Stimulated activated naive CD8-positive, alpha-beta T cell treated with anti-CD3 and anti-CD28 coated beads, Interleukin-15, Interleukin-2, amounts not matched to agents 100 ng/mL and 50 ng/mL, for 24 hours (primary cell): ENCODE measurements around the gene FBN2.
"Not testable (repeated sequence)": the region's sequence is repeated elsewhere in the genome, so short reads cannot be mapped to it uniquely, and the experiment has no call there.

Experiments
- H3K27ac Mint-ChIP-seq: one replicate; pipeline ENCODE4 v1.8.0; 2021; ENCODE audit warnings: mild to moderate bottlenecking, mixed read lengths
- H3K27me3 Mint-ChIP-seq: one replicate; pipeline ENCODE4 v1.8.0; 2021; ENCODE audit warnings: mixed read lengths
- H3K36me3 Mint-ChIP-seq: one replicate; pipeline ENCODE4 v1.8.0; 2021; ENCODE audit warnings: low read depth, mixed read lengths
- H3K4me1 Mint-ChIP-seq: one replicate; pipeline ENCODE4 v1.8.0; 2021; ENCODE audit warnings: low read depth, mixed read lengths
- H3K4me3 Mint-ChIP-seq: one replicate; pipeline ENCODE4 v1.8.0; 2021; ENCODE audit warnings: mild to moderate bottlenecking, mixed read lengths
- H3K9me3 Mint-ChIP-seq: one replicate; pipeline ENCODE4 v1.8.0; 2021; ENCODE audit warnings: mixed read lengths

The FBN2 gene

GRCh38 chr5:128513806-128514205 lies 24.2 kb downstream of the FBN2 start:
- Mint-ChIP-seq H3K27ac (no peak overlapping the region), H3K4me1 (no peaks in the 10 kb centered on the region), H3K4me3 (no peak overlapping the region), H3K36me3 (no peaks in the 10 kb centered on the region), H3K9me3 (peaks cover 3% of the 10 kb centered on the region), H3K27me3 (no peaks in the 10 kb centered on the region)

GRCh38 chr5:128512894-128513293 lies 25.2 kb downstream of the FBN2 start:
- H3K4me1 Mint-ChIP-seq: no peaks in the 10 kb centered on the region

GRCh38 chr5:128506643-128507042 lies 31.4 kb downstream of the FBN2 start:
- Mint-ChIP-seq H3K27me3 (no peaks in the 10 kb centered on the region), H3K36me3 (no peaks in the 10 kb centered on the region), H3K27ac (no peak overlapping the region), H3K4me1 (no peaks in the 10 kb centered on the region), H3K9me3 (peaks cover 26% of the 10 kb centered on the region), H3K4me3 (no peak overlapping the region)

More at GRCh38 chr5:128512894-128513293, 25.2 kb downstream of the FBN2 start:
- Mint-ChIP-seq H3K27me3 (no peaks in the 10 kb centered on the region), H3K27ac (no peak overlapping the region), H3K36me3 (no peaks in the 10 kb centered on the region), H3K4me3 (no peak overlapping the region), H3K9me3 (peaks cover 4% of the 10 kb centered on the region)

- not testable (repeated sequence) for H3K4me1 Mint-ChIP-seq, H3K27me3 Mint-ChIP-seq, H3K27ac Mint-ChIP-seq, H3K36me3 Mint-ChIP-seq, H3K4me3 Mint-ChIP-seq
- peaks cover 26% of the 10 kb centered on the region for H3K9me3 Mint-ChIP-seq
These were observed 34.3 kb downstream of the FBN2 start for GRCh38 chr5:128503727-128504126.

GRCh38 chr5:128498844-128499455 lies 39.1 kb downstream of the FBN2 start:
- H3K36me3 Mint-ChIP-seq: no peaks in the 10 kb centered on the region

GRCh38 chr5:128494516-128494915 lies 43.5 kb downstream of the FBN2 start:
- Mint-ChIP-seq H3K4me3 (no peak overlapping the region), H3K9me3 (no peaks in the 10 kb centered on the region), H3K36me3 (no peaks in the 10 kb centered on the region), H3K27ac (no peak overlapping the region), H3K4me1 (no peaks in the 10 kb centered on the region), H3K27me3 (no peaks in the 10 kb centered on the region)

More at GRCh38 chr5:128498844-128499455, 39.1 kb downstream of the FBN2 start:
- Mint-ChIP-seq H3K27ac (no peak overlapping the region), H3K4me3 (no peak overlapping the region), H3K9me3 (peaks cover 8% of the 10 kb centered on the region), H3K4me1 (no peaks in the 10 kb centered on the region), H3K27me3 (peaks cover 3% of the 10 kb centered on the region)

- H3K27ac Mint-ChIP-seq: no peak overlapping the region
- no peaks in the 10 kb centered on the region for H3K27me3 Mint-ChIP-seq
These were observed 44.3 kb downstream of the FBN2 start for GRCh38 chr5:128493657-128494329.

GRCh38 chr5:128491291-128491690 lies 46.8 kb downstream of the FBN2 start:
- Mint-ChIP-seq H3K4me1 (no peaks in the 10 kb centered on the region), H3K4me3 (no peak overlapping the region), H3K27ac (no peak overlapping the region), H3K36me3 (no peaks in the 10 kb centered on the region), H3K9me3 (no peaks in the 10 kb centered on the region), H3K27me3 (no peaks in the 10 kb centered on the region)

More at GRCh38 chr5:128493657-128494329, 44.3 kb downstream of the FBN2 start:
- no peaks in the 10 kb centered on the region for H3K4me1 Mint-ChIP-seq
- H3K9me3 Mint-ChIP-seq: no peaks in the 10 kb centered on the region
- no peaks in the 10 kb centered on the region for H3K36me3 Mint-ChIP-seq
- no peak overlapping the region for H3K4me3 Mint-ChIP-seq

GRCh38 chr5:128490761-128491160 lies 47.3 kb downstream of the FBN2 start:
- Mint-ChIP-seq H3K4me3 (no peak overlapping the region), H3K27me3 (no peaks in the 10 kb centered on the region), H3K27ac (no peak overlapping the region), H3K36me3 (no peaks in the 10 kb centered on the region), H3K9me3 (no peaks in the 10 kb centered on the region), H3K4me1 (no peaks in the 10 kb centered on the region)

GRCh38 chr5:128487041-128487440 lies 51.0 kb downstream of the FBN2 start:
- Mint-ChIP-seq H3K27ac (no peak overlapping the region), H3K36me3 (no peaks in the 10 kb centered on the region), H3K27me3 (no peaks in the 10 kb centered on the region), H3K4me1 (no peaks in the 10 kb centered on the region), H3K4me3 (no peak overlapping the region), H3K9me3 (no peaks in the 10 kb centered on the region)

GRCh38 chr5:128483738-128484137 lies 54.3 kb downstream of the FBN2 start:
- H3K9me3 Mint-ChIP-seq: no peaks in the 10 kb centered on the region
- no peaks in the 10 kb centered on the region for H3K36me3 Mint-ChIP-seq
- H3K27me3 Mint-ChIP-seq: no peaks in the 10 kb centered on the region
- no peaks in the 10 kb centered on the region for H3K4me1 Mint-ChIP-seq
- no peak overlapping the region for H3K4me3 Mint-ChIP-seq
- no peak overlapping the region for H3K27ac Mint-ChIP-seq

- H3K9me3 Mint-ChIP-seq: no peaks in the 10 kb centered on the region
- no peaks in the 10 kb centered on the region for H3K4me1 Mint-ChIP-seq
These were observed 57.0 kb downstream of the FBN2 start for GRCh38 chr5:128480906-128481633.

GRCh38 chr5:128480158-128480557 lies 57.9 kb downstream of the FBN2 start:
- H3K4me3 Mint-ChIP-seq: no peak overlapping the region
- no peak overlapping the region for H3K27ac Mint-ChIP-seq
- no peaks in the 10 kb centered on the region for H3K36me3 Mint-ChIP-seq
- no peaks in the 10 kb centered on the region for H3K4me1 Mint-ChIP-seq
- no peaks in the 10 kb centered on the region for H3K9me3 Mint-ChIP-seq
- H3K27me3 Mint-ChIP-seq: no peaks in the 10 kb centered on the region

More at GRCh38 chr5:128480906-128481633, 57.0 kb downstream of the FBN2 start:
- Mint-ChIP-seq H3K36me3 (no peaks in the 10 kb centered on the region), H3K27me3 (no peaks in the 10 kb centered on the region), H3K27ac (no peak overlapping the region), H3K4me3 (no peak overlapping the region)

- H3K27me3 Mint-ChIP-seq: no peaks in the 10 kb centered on the region
- H3K36me3 Mint-ChIP-seq: no peaks in the 10 kb centered on the region
- no peaks in the 10 kb centered on the region for H3K9me3 Mint-ChIP-seq
- H3K4me1 Mint-ChIP-seq: no peaks in the 10 kb centered on the region
- H3K27ac Mint-ChIP-seq: no peak overlapping the region
- no peak overlapping the region for H3K4me3 Mint-ChIP-seq
These were observed 59.4 kb downstream of the FBN2 start for GRCh38 chr5:128478386-128479368.
